SU-DHL-6 (cell line): ENCODE measurements around the gene CRIM1.

ENCODE experiments used
- H2AFZ ChIP-seq: fragments of 200-600 bp; sonication (generic); 2 replicates; pipeline ENCODE4 v1.6.1; 2014; ENCODE audit warnings: low read depth, mild to moderate bottlenecking, moderate library complexity, mixed read lengths, antibody characterized with exemption, low read length; ENCODE audit not compliant: severe bottlenecking
- H3F3A ChIP-seq: fragments of 200-600 bp; shearing (Covaris generic); 2 replicates; pipeline ENCODE4 v1.6.0; 2016; ENCODE audit warnings: antibody characterized with exemption, mild to moderate bottlenecking; ENCODE audit not compliant: insufficient read depth
- H3K27ac ChIP-seq: fragments of 200-600 bp; sonication (generic); 2 replicates; pipeline ENCODE4 v1.5.1; 2016; ENCODE audit warnings: low read depth, mild to moderate bottlenecking, low read length, moderate library complexity, mixed read lengths
- H3K27me3 ChIP-seq: fragments of 200-600 bp; sonication (generic), shearing (Covaris generic); 2 replicates; pipeline ENCODE4 v1.6.0; 2014; ENCODE audit warnings: mild to moderate bottlenecking, low read length
- H3K36me3 ChIP-seq: fragments of 200-600 bp; sonication (generic); 2 replicates; pipeline ENCODE4 v1.6.1; 2014; ENCODE audit warnings: mild to moderate bottlenecking, low read length, mixed read lengths
- H3K4me2 ChIP-seq: fragments of 300-600, 200-600 bp; shearing (Covaris generic), sonication (generic); 2 replicates; pipeline ENCODE4 v1.6.0; 2014; ENCODE audit warnings: low read length, low read depth, mild to moderate bottlenecking; ENCODE audit not compliant: poor library complexity, severe bottlenecking
- H3K4me3 ChIP-seq: fragments of 200-600 bp; sonication (generic); 2 replicates; pipeline ENCODE4 v1.5.1; 2014; ENCODE audit warnings: antibody characterized with exemption, low read length, mild to moderate bottlenecking, mixed read lengths; ENCODE audit not compliant: insufficient read depth, poor library complexity, severe bottlenecking
- H3K79me2 ChIP-seq: fragments of 200-600 bp; sonication (generic); 2 replicates; pipeline ENCODE4 v1.6.1; 2014; ENCODE audit warnings: mild to moderate bottlenecking, low read length, moderate library complexity; ENCODE audit not compliant: insufficient read depth
- H3K9ac ChIP-seq: fragments of 200-600 bp; sonication (generic); 2 replicates; pipeline ENCODE4 v1.7.0; 2014; ENCODE audit warnings: mild to moderate bottlenecking, low read length
- H3K9me2 ChIP-seq: fragments of 200-600 bp; sonication (generic); replicated peaks from 2 replicates; pipeline ENCODE4 v1.6.1; 2014; ENCODE audit warnings: low read length; ENCODE audit not compliant: insufficient read depth
- H3K9me3 ChIP-seq: fragments of 200-600 bp; sonication (generic); 2 replicates; pipeline ENCODE4 v1.6.1; 2014; ENCODE audit warnings: low read length, mixed read lengths; ENCODE audit not compliant: insufficient read depth
- H4K20me1 ChIP-seq: fragments of 200-600 bp; sonication (generic); 2 replicates; pipeline ENCODE4 v1.6.1; 2014; ENCODE audit warnings: low read depth, mild to moderate bottlenecking, antibody characterized with exemption, low read length, moderate library complexity, mixed read lengths
- CTCF ChIP-seq: fragments of 200-600 bp; sonication (generic); IDR thresholded peaks from one replicate; pipeline ENCODE4 v1.5.1; 2017; ENCODE audit warnings: antibody characterized with exemption, mild to moderate bottlenecking, low read length, moderate library complexity; ENCODE audit not compliant: insufficient read depth, poor library complexity, severe bottlenecking
- EZH2phosphoT487 ChIP-seq: fragments of 200-600 bp; sonication (generic), shearing (Covaris generic); conservative IDR thresholded peaks from 2 replicates; pipeline ENCODE4 v1.6.1; 2018; ENCODE audit warnings: mild to moderate bottlenecking, antibody characterized with exemption, low read length, moderate library complexity, mixed read lengths

The CRIM1 gene

GRCh38 chr2:36507408-36507812 is 151.8 kb downstream of the CRIM1 start:
- TF ChIP-seq EZH2phosphoT487 (no peak), CTCF (peak; percentile 47)
- no peaks in the 10 kb centered on the region for H3K9me3 ChIP-seq
- H3K9ac ChIP-seq: no peak overlapping the region
- H2AFZ ChIP-seq: no peak overlapping the region
- H3K79me2 ChIP-seq: no peaks in the 10 kb centered on the region
- H3K36me3 ChIP-seq: no peaks in the 10 kb centered on the region
- H3K27ac ChIP-seq: no peak overlapping the region
- H3K4me2 ChIP-seq: no peak overlapping the region
- no peak overlapping the region for H3K4me3 ChIP-seq
- H3K27me3 ChIP-seq: no peaks in the 10 kb centered on the region
- H3F3A ChIP-seq: no peaks in the 10 kb centered on the region
- no peaks in the 10 kb centered on the region for H3K9me2 ChIP-seq
- H4K20me1 ChIP-seq: no peaks in the 10 kb centered on the region

GRCh38 chr2:36509075-36509474 is 153.5 kb downstream of the CRIM1 start:
- no peak overlapping the region for H3K4me2 ChIP-seq
- H4K20me1 ChIP-seq: no peaks in the 10 kb centered on the region
- H3K27ac ChIP-seq: no peak overlapping the region
- TF ChIP-seq EZH2phosphoT487: no peak
- no peak for TF ChIP-seq CTCF
- no peaks in the 10 kb centered on the region for H3K36me3 ChIP-seq
- no peak overlapping the region for H3K4me3 ChIP-seq
- no peak overlapping the region for H2AFZ ChIP-seq
- no peaks in the 10 kb centered on the region for H3K79me2 ChIP-seq
- H3K9me2 ChIP-seq: no peaks in the 10 kb centered on the region
- no peaks in the 10 kb centered on the region for H3K27me3 ChIP-seq
- no peaks in the 10 kb centered on the region for H3K9me3 ChIP-seq
- H3F3A ChIP-seq: no peaks in the 10 kb centered on the region
- no peak overlapping the region for H3K9ac ChIP-seq

GRCh38 chr2:36511858-36512603 is 156.5 kb downstream of the CRIM1 start:
- Histone ChIP-seq H3F3A (no peaks in the 10 kb centered on the region), H3K27me3 (no peaks in the 10 kb centered on the region), H3K79me2 (no peaks in the 10 kb centered on the region), H2AFZ (no peak overlapping the region), H3K36me3 (no peaks in the 10 kb centered on the region), H4K20me1 (no peaks in the 10 kb centered on the region), H3K9me3 (no peaks in the 10 kb centered on the region), H3K9me2 (no peaks in the 10 kb centered on the region), H3K4me3 (no peak overlapping the region), H3K4me2 (no peak overlapping the region), H3K27ac (no peak overlapping the region), H3K9ac (no peak overlapping the region)
- TF ChIP-seq EZH2phosphoT487: no peak
- TF ChIP-seq CTCF: no peak
